Neural progenitor cell (in vitro differentiated cells): ENCODE results near the gene PPP2R5D. TPM values are rescaled to one million over a fixed set of nuclear protein-coding genes. Genes with fewer than 3 reads are reported as not detected.
"Not testable (repeated sequence)": the region's sequence is repeated elsewhere in the genome, so short reads cannot be mapped to it uniquely, and the experiment has no call there.

Experiments
- DNase-seq: peaks from one replicate; pipeline ENCODE4 v3.0.0-alpha.2; 2016; ENCODE audit warnings: low spot score
- H2AFZ ChIP-seq: fragments of 200-600 bp; sonication (generic); replicated peaks from 2 replicates; pipeline ENCODE4 v1.6.1; 2016; ENCODE audit warnings: antibody characterized with exemption
- H3F3A ChIP-seq: fragments of 200-600 bp; sonication (generic); 2 replicates; pipeline ENCODE4 v1.6.1; 2016; ENCODE audit warnings: antibody characterized with exemption, low read depth
- H3K27ac ChIP-seq: fragments of 200-600 bp; sonication (generic); 2 replicates; pipeline ENCODE4 v1.5.1; 2016; ENCODE audit warnings: mild to moderate bottlenecking
- H3K27me3 ChIP-seq: fragments of 200-600 bp; sonication (generic); 2 replicates; pipeline ENCODE4 v1.6.1; 2016; ENCODE audit warnings: mild to moderate bottlenecking, moderate library complexity
- H3K36me3 ChIP-seq: fragments of 200-600 bp; sonication (generic); 2 replicates; pipeline ENCODE4 v1.5.1; 2016
- H3K4me1 ChIP-seq: fragments of 200-600 bp; sonication (generic); 2 replicates; pipeline ENCODE4 v1.6.1; 2016; ENCODE audit warnings: mixed run types
- H3K4me2 ChIP-seq: fragments of 200-600 bp; sonication (generic); 2 replicates; pipeline ENCODE4 v1.6.1; 2016
- H3K4me3 ChIP-seq: fragments of 200-600 bp; sonication (generic); 2 replicates; pipeline ENCODE4 v1.5.1; 2016
- H3K79me2 ChIP-seq: fragments of 200-600 bp; sonication (generic); 2 replicates; pipeline ENCODE4 v1.6.1; 2016; ENCODE audit warnings: low read depth
- H3K9ac ChIP-seq: fragments of 200-600 bp; sonication (generic); 2 replicates; pipeline ENCODE4 v1.6.1; 2016
- H3K9me3 ChIP-seq: fragments of 200-600 bp; sonication (generic); 2 replicates; pipeline ENCODE4 v1.5.1; 2016; ENCODE audit warnings: low read depth
- H4K20me1 ChIP-seq: fragments of 200-600 bp; sonication (generic); 2 replicates; pipeline ENCODE4 v1.6.1; 2016; ENCODE audit warnings: low read depth
- H3K27ac Mint-ChIP-seq: 3 replicates; pipeline ENCODE4 v1.8.0; 2021; ENCODE audit warnings: mixed read lengths
- H3K27me3 Mint-ChIP-seq: 2 replicates; pipeline ENCODE4 v1.8.0; 2022; ENCODE audit warnings: low read depth, mild to moderate bottlenecking, inconsistent platforms, moderate library complexity, mixed read lengths; ENCODE audit not compliant: insufficient read depth
- H3K36me3 Mint-ChIP-seq: 3 replicates; pipeline ENCODE4 v1.8.0; 2021; ENCODE audit warnings: mixed read lengths
- H3K4me1 Mint-ChIP-seq: 3 replicates; pipeline ENCODE4 v1.8.0; 2021; ENCODE audit warnings: mixed read lengths
- H3K4me3 Mint-ChIP-seq: 3 replicates; pipeline ENCODE4 v1.8.0; 2021; ENCODE audit warnings: mild to moderate bottlenecking, moderate library complexity, mixed read lengths
- H3K9me3 Mint-ChIP-seq: 3 replicates; pipeline ENCODE4 v1.8.0; 2020; ENCODE audit warnings: mixed read lengths
- EZH2 ChIP-seq: fragments of 200-600 bp; sonication (generic); IDR thresholded peaks from 2 replicates; pipeline ENCODE4 v1.6.1; 2017; ENCODE audit warnings: antibody characterized with exemption, mild to moderate bottlenecking, moderate library complexity
- EZH2phosphoT487 ChIP-seq: fragments of 200-600 bp; sonication (generic); IDR thresholded peaks from 2 replicates; pipeline ENCODE4 v1.6.1; 2017; ENCODE audit warnings: antibody characterized with exemption
- total RNA-seq: library from RNA; depleted of rRNA; stranded (reverse); fragments of >200 nt; gene quantifications from 2 replicates; pipeline ENCODE4 v1.2.3, GENCODE V29; 2015; ENCODE audit warnings: low replicate concordance
- TF ChIP-seq, protein P1 (sequence below): fragments of 200-600 bp; sonication (generic); IDR thresholded peaks from 2 replicates; pipeline ENCODE4 v1.5.1; 2017; ENCODE audit warnings: antibody characterized with exemption, mild to moderate bottlenecking

Gene PPP2R5D
- total RNA-seq, 1 donor from 2014 or later: 75.0 TPM

DNA sequence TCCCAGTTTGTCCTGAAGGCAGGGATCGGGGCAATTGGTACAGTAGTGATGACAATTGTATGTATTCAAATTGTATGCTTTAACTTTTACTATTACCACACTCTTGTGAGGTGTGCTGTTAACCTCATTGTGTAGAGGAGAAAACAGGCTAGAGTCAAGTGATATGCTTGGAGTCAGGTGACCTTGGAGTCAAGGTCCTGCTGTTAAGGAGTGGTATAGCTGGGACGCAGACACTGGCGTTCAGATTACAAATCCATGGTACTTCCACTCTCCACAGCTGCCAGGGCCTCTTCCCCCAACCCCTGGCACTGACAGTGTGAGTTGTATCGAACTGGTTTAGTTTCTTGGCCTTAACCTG, 44.6 kb upstream of the PPP2R5D start:
- TF ChIP-seq EZH2phosphoT487: no peak
- Histone ChIP-seq H3K4me1 (no peaks in the 10 kb centered on the region), H3F3A (no peaks in the 10 kb centered on the region), H3K4me2 (no peak overlapping the region), H3K36me3 (no peaks in the 10 kb centered on the region), H3K27me3 (no peaks in the 10 kb centered on the region), H3K4me3 (no peak overlapping the region), H3K9ac (no peak overlapping the region), H4K20me1 (peaks cover 6% of the 10 kb centered on the region), H2AFZ (no peak overlapping the region), H3K9me3 (no peaks in the 10 kb centered on the region), H3K79me2 (peaks cover 13% of the 10 kb centered on the region), H3K27ac (no peak overlapping the region)
- Mint-ChIP-seq H3K9me3 (no peaks in the 10 kb centered on the region), H3K4me1 (no peaks in the 10 kb centered on the region), H3K36me3 (peaks cover 22% of the 10 kb centered on the region), H3K27me3 (peaks cover 5% of the 10 kb centered on the region), H3K4me3 (no peak overlapping the region), H3K27ac (no peak overlapping the region)
- no peak for DNase-seq

DNA sequence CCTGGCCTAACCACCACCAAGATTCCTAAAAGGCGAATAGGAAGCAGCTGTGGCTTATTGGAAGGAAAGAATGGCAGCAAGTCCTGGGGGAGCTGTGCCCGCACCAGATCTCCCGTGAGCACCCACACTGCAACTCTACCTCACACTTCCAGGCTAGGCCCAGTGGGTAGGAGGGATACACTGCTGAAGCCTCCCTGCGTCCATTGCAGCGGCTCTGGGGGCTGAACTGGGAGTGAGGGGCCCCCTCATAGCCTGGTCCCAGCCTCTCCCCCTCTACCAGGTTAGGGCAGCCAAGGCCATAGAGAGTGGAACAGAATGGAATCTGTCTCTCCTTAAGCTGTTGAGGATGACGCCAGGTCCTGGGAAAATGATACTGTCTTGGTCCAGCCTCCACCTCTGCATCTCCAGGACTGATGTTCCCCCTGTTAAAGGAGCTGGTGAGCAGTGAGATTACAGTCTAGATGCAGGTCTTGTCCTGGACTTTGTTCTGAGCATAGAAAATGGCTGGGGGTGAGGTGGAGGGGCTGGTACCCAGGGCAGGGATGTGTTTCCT, 43.8 kb upstream of the PPP2R5D start:
- Histone ChIP-seq H2AFZ (no peak overlapping the region), H3K4me3 (no peak overlapping the region), H3K27me3 (no peaks in the 10 kb centered on the region), H3K79me2 (peaks cover 5% of the 10 kb centered on the region), H4K20me1 (no peaks in the 10 kb centered on the region), H3F3A (no peaks in the 10 kb centered on the region), H3K9me3 (no peaks in the 10 kb centered on the region), H3K27ac (no peak overlapping the region), H3K4me1 (no peaks in the 10 kb centered on the region), H3K4me2 (no peak overlapping the region), H3K36me3 (no peaks in the 10 kb centered on the region), H3K9ac (no peak overlapping the region)
- Mint-ChIP-seq H3K4me3 (no peak overlapping the region), H3K9me3 (no peaks in the 10 kb centered on the region), H3K36me3 (peaks cover 23% of the 10 kb centered on the region), H3K4me1 (no peaks in the 10 kb centered on the region), H3K27me3 (peaks cover 5% of the 10 kb centered on the region), H3K27ac (no peak overlapping the region)
- no peak for DNase-seq
- TF ChIP-seq EZH2: no peak
- TF ChIP-seq, protein P1, sequence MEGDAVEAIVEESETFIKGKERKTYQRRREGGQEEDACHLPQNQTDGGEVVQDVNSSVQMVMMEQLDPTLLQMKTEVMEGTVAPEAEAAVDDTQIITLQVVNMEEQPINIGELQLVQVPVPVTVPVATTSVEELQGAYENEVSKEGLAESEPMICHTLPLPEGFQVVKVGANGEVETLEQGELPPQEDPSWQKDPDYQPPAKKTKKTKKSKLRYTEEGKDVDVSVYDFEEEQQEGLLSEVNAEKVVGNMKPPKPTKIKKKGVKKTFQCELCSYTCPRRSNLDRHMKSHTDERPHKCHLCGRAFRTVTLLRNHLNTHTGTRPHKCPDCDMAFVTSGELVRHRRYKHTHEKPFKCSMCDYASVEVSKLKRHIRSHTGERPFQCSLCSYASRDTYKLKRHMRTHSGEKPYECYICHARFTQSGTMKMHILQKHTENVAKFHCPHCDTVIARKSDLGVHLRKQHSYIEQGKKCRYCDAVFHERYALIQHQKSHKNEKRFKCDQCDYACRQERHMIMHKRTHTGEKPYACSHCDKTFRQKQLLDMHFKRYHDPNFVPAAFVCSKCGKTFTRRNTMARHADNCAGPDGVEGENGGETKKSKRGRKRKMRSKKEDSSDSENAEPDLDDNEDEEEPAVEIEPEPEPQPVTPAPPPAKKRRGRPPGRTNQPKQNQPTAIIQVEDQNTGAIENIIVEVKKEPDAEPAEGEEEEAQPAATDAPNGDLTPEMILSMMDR: no peak
- TF ChIP-seq EZH2phosphoT487: no peak

DNA sequence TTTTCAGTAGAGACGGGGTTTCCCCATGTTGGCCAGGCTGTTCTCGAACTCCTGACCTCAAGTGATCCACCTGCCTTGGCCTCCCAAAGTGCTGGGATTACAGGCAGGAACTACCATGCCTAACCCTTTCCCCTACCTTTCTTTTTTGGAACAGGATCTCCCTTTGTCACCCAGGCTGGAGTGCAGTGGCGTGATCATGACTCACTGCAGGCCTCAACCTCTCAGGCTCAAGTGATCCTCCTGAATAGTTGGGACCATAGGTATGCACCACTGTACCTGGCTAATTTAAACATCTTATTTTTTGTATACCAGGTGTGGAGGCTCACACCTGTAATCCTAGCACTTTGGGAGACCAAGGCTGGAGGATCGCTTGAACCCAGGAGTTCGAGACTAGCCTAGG, 43.0 kb upstream of the PPP2R5D start:
- not testable (repeated sequence) for H3F3A ChIP-seq, H3K27me3 Mint-ChIP-seq, H3K9me3 ChIP-seq, H3K4me3 ChIP-seq, DNase-seq, H3K4me2 ChIP-seq, H3K27ac ChIP-seq, H3K9ac ChIP-seq, H2AFZ ChIP-seq, H3K36me3 ChIP-seq, H3K9me3 Mint-ChIP-seq, H3K4me3 Mint-ChIP-seq, H3K4me1 ChIP-seq, H3K79me2 ChIP-seq, H3K4me1 Mint-ChIP-seq, H4K20me1 ChIP-seq, H3K27me3 ChIP-seq
- H3K36me3 Mint-ChIP-seq: peaks cover 21% of the 10 kb centered on the region
- peak overlapping the region; percentile 42 for H3K27ac Mint-ChIP-seq

DNA sequence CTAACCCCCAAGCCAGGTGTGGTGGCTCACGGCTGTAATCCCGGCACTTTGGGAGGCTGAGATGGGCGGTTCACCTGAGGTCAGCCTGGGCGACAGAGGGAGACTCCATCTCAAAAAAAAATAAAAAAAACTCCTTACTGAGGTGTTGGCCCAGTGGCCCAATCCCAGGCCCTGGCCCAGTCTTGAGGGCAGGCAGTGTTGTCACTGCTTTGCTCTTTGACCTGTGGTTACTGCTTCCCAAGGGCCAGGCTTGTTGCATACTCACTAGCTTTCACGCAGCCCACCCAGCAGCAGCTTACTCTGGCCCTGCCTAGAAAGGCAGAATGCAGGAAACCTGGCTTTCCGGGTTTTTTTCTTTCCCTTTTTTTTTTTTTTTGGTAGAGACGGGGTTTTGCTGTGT, 41.9 kb upstream of the PPP2R5D start:
- Mint-ChIP-seq H3K9me3 (no peaks in the 10 kb centered on the region), H3K4me3 (no peak overlapping the region), H3K4me1 (no peaks in the 10 kb centered on the region), H3K27ac (no peak overlapping the region), H3K27me3 (peaks cover 5% of the 10 kb centered on the region), H3K36me3 (peaks cover 16% of the 10 kb centered on the region)
- H3K27me3 ChIP-seq: no peaks in the 10 kb centered on the region
- H3K9me3 ChIP-seq: no peaks in the 10 kb centered on the region
- H3K4me3 ChIP-seq: no peak overlapping the region
- no peak overlapping the region for H2AFZ ChIP-seq
- H3K27ac ChIP-seq: no peak overlapping the region
- no peaks in the 10 kb centered on the region for H3K4me1 ChIP-seq
- H3K4me2 ChIP-seq: no peak overlapping the region
- H3K9ac ChIP-seq: no peak overlapping the region
- H4K20me1 ChIP-seq: no peaks in the 10 kb centered on the region
- peaks cover 2% of the 10 kb centered on the region for H3F3A ChIP-seq
- no peak for DNase-seq
- no peaks in the 10 kb centered on the region for H3K36me3 ChIP-seq
- TF ChIP-seq EZH2phosphoT487 (no peak), EZH2 (no peak)
- TF ChIP-seq, protein P1: no peak
- H3K79me2 ChIP-seq: no peaks in the 10 kb centered on the region
